H9 (cell line): ENCODE measurements around the gene HCN2. TPM values are rescaled to one million over a fixed set of nuclear protein-coding genes. Genes with fewer than 3 reads are reported as not detected.

ENCODE experiments used
- DNase-seq: peaks from one replicate; pipeline ENCODE4 v3.0.0-alpha.2; 2017
- H2AFZ ChIP-seq: one replicate; pipeline ENCODE4 v1.6.1; 2013; ENCODE audit warnings: mild to moderate bottlenecking, low read length, control low read depth, moderate library complexity
- H2AK5ac ChIP-seq: 2 replicates; pipeline ENCODE4 v1.6.1; 2013; ENCODE audit warnings: low read length, control low read depth, mixed read lengths; ENCODE audit not compliant: insufficient read length
- H2BK120ac ChIP-seq: one replicate; pipeline ENCODE4 v1.6.1; 2013; ENCODE audit warnings: low read depth, mild to moderate bottlenecking, low read length, control low read depth, inconsistent platforms; ENCODE audit not compliant: poor library complexity, severe bottlenecking
- H2BK12ac ChIP-seq: 2 replicates; pipeline ENCODE4 v1.6.1; 2013; ENCODE audit warnings: low read length, control low read depth, mixed read lengths, low read depth; ENCODE audit not compliant: insufficient read length
- H2BK15ac ChIP-seq: 2 replicates; pipeline ENCODE4 v1.6.1; 2013; ENCODE audit warnings: low read depth, low read length, control low read depth
- H2BK20ac ChIP-seq: one replicate; pipeline ENCODE4 v1.6.1; 2013; ENCODE audit warnings: low read depth, mild to moderate bottlenecking, low read length, control low read depth, inconsistent platforms; ENCODE audit not compliant: poor library complexity, severe bottlenecking
- H2BK5ac ChIP-seq: 2 replicates; pipeline ENCODE4 v1.6.1; 2013; ENCODE audit warnings: low read length, control low read depth, mixed read lengths; ENCODE audit not compliant: insufficient read length
- H3K14ac ChIP-seq: 2 replicates; pipeline ENCODE4 v1.6.1; 2013; ENCODE audit warnings: low read length, control low read depth; ENCODE audit not compliant: insufficient read depth
- H3K18ac ChIP-seq: 2 replicates; pipeline ENCODE4 v1.6.1; 2013; ENCODE audit warnings: low read depth, mild to moderate bottlenecking, mixed read lengths, low read length, control low read depth; ENCODE audit not compliant: insufficient read length
- H3K23ac ChIP-seq: 2 replicates; pipeline ENCODE4 v1.6.1; 2013; ENCODE audit warnings: low read length, control low read depth, mixed read lengths, low read depth; ENCODE audit not compliant: insufficient read length
- H3K23me2 ChIP-seq: 2 replicates; pipeline ENCODE4 v1.6.1; 2013; ENCODE audit warnings: low read depth, mild to moderate bottlenecking, mixed read lengths, low read length, control low read depth; ENCODE audit not compliant: insufficient read length, poor library complexity, severe bottlenecking
- H3K27ac ChIP-seq: 2 replicates; pipeline ENCODE4 v1.5.1; 2013; ENCODE audit warnings: low read length, control low read depth, mixed read lengths, low read depth; ENCODE audit not compliant: insufficient read length
- H3K27me3 ChIP-seq: 2 replicates; pipeline ENCODE4 v1.6.1; 2013; ENCODE audit warnings: low read length, control low read depth, inconsistent platforms; ENCODE audit not compliant: insufficient read depth
- H3K4ac ChIP-seq: 2 replicates; pipeline ENCODE4 v1.6.1; 2013; ENCODE audit warnings: low read depth, mild to moderate bottlenecking, control low read depth, inconsistent platforms, low read length, moderate library complexity
- H3K4me1 ChIP-seq: 2 replicates; pipeline ENCODE4 v1.6.1; 2013; ENCODE audit warnings: low read length, control low read depth, inconsistent platforms; ENCODE audit not compliant: insufficient read depth
- H3K4me2 ChIP-seq: 2 replicates; pipeline ENCODE4 v1.6.1; 2013; ENCODE audit warnings: low read length, control low read depth, mixed read lengths; ENCODE audit not compliant: insufficient read length, insufficient read depth
- H3K56ac ChIP-seq: 2 replicates; pipeline ENCODE4 v1.6.1; 2013; ENCODE audit warnings: low read depth, mild to moderate bottlenecking, mixed read lengths, low read length, control low read depth; ENCODE audit not compliant: insufficient read length
- H3K79me1 ChIP-seq: 2 replicates; pipeline ENCODE4 v1.6.1; 2013; ENCODE audit warnings: low read depth, mild to moderate bottlenecking, moderate library complexity, low read length, control low read depth, inconsistent platforms; ENCODE audit not compliant: insufficient read depth, poor library complexity, severe bottlenecking
- H3K79me2 ChIP-seq: 2 replicates; pipeline ENCODE4 v1.6.1; 2013; ENCODE audit warnings: low read length, control low read depth, inconsistent platforms; ENCODE audit not compliant: insufficient read depth
- H3K9ac ChIP-seq: 2 replicates; pipeline ENCODE4 v1.6.1; 2013; ENCODE audit warnings: low read length, control low read depth, mixed read lengths; ENCODE audit not compliant: insufficient read length; ENCODE audit errors: extremely low read depth
- H3K9me3 ChIP-seq: one replicate; pipeline ENCODE4 v1.6.1; 2013; ENCODE audit warnings: low read depth, low read length, inconsistent platforms; ENCODE audit not compliant: control insufficient read depth
- H3T11ph ChIP-seq: one replicate; pipeline ENCODE4 v1.6.1; 2013; ENCODE audit warnings: mild to moderate bottlenecking, low read length, control low read depth, inconsistent platforms
- H4K20me1 ChIP-seq: one replicate; pipeline ENCODE4 v1.6.1; 2013; ENCODE audit not compliant: control insufficient read depth, insufficient read length, insufficient read depth
- H4K5ac ChIP-seq: 2 replicates; pipeline ENCODE4 v1.6.1; 2013; ENCODE audit warnings: low read depth, mild to moderate bottlenecking, mixed read lengths, low read length, control low read depth; ENCODE audit not compliant: insufficient read length
- H4K8ac ChIP-seq: replicated peaks from 2 replicates; pipeline ENCODE4 v1.6.1; 2013; ENCODE audit warnings: low read length, control low read depth, mixed read lengths, low read depth; ENCODE audit not compliant: insufficient read length
- H4K91ac ChIP-seq: 2 replicates; pipeline ENCODE4 v1.6.1; 2013; ENCODE audit warnings: low read depth, mild to moderate bottlenecking, moderate library complexity, mixed read lengths, low read length, control low read depth; ENCODE audit not compliant: insufficient read length
- H3K27ac Mint-ChIP-seq, 3 experiments: 2 replicates in 2 of 3; 3 replicates in 1 of 3; pipeline ENCODE4 v1.8.0; 2020 to 2021; ENCODE audit warnings: mixed read lengths in 3 of 3, mild to moderate bottlenecking in 1 of 3, moderate library complexity in 1 of 3
- H3K27me3 Mint-ChIP-seq: 2 replicates; pipeline ENCODE4 v1.8.0; 2021; ENCODE audit warnings: low read depth, mild to moderate bottlenecking, moderate library complexity, mixed read lengths
- H3K36me3 Mint-ChIP-seq, 3 experiments: 2 replicates in 2 of 3; 3 replicates in 1 of 3; pipeline ENCODE4 v1.8.0; 2020 to 2021; ENCODE audit warnings: low read depth in 3 of 3, mixed read lengths in 3 of 3; ENCODE audit not compliant: insufficient read depth in 1 of 3
- H3K4me1 Mint-ChIP-seq, 2 experiments: 2 replicates each; pipeline ENCODE4 v1.8.0; 2020; ENCODE audit warnings: mixed read lengths in 2 of 2
- H3K4me3 Mint-ChIP-seq, 2 experiments: 2 replicates in 1 of 2; 3 replicates in 1 of 2; pipeline ENCODE4 v1.8.0; 2020 to 2021; ENCODE audit warnings: mild to moderate bottlenecking in 2 of 2, mixed read lengths in 2 of 2, moderate library complexity in 1 of 2
- H3K9me3 Mint-ChIP-seq, 2 experiments: 2 replicates in 1 of 2; 3 replicates in 1 of 2; pipeline ENCODE4 v1.8.0; 2020; ENCODE audit warnings: mild to moderate bottlenecking in 2 of 2, mixed read lengths in 2 of 2, moderate library complexity in 1 of 2
- CTCF ChIP-seq: fragments of 200-600 bp; sonication (generic); conservative IDR thresholded peaks from 3 replicates; pipeline ENCODE4 v1.8.0; 2021; ENCODE audit warnings: antibody characterized with exemption, mild to moderate bottlenecking
- WGBS: extraction: QIAGEN DNeasy Blood & Tissue Kit; methylation state at CpG from one replicate; pipeline ENCODE4 v1.1.7; 2013; ENCODE audit warnings: missing lambda C conversion rate, low lambda C conversion rate, mixed read lengths; ENCODE audit not compliant: insufficient read length; ENCODE audit errors: extremely low coverage; 5-methylcytosine and 5-hydroxymethylcytosine counted together
- total RNA-seq: library from RNA; stranded (reverse); gene quantifications from 2 replicates; pipeline ENCODE4 v1.2.1, GENCODE V29; 2021

Gene HCN2
- total RNA-seq, 1 experiment from 2014 or later = 3.7 TPM

- Histone ChIP-seq H3K14ac (no peak overlapping the region), H3T11ph (no peak overlapping the region), H2BK15ac (no peak overlapping the region), H3K79me2 (no peaks in the 10 kb centered on the region), H3K4ac (no peak overlapping the region), H2AK5ac (no peak overlapping the region), H3K23ac (no peak overlapping the region), H3K23me2 (no peaks in the 10 kb centered on the region), H4K5ac (no peak overlapping the region), H3K27me3 (no peaks in the 10 kb centered on the region; the same call in 1 of the 2 replicates), H3K79me1 (no peaks in the 10 kb centered on the region), H2BK20ac (no peak overlapping the region), H3K4me2 (no peak overlapping the region), H2BK5ac (no peak overlapping the region), H3K27ac (no peak overlapping the region), H3K9me3 (no peaks in the 10 kb centered on the region), H2BK120ac (no peak overlapping the region), H4K8ac (no peak overlapping the region), H2AFZ (no peak overlapping the region), H2BK12ac (no peak overlapping the region), H3K56ac (no peak overlapping the region), H4K91ac (no peak overlapping the region), H3K18ac (no peak overlapping the region), H4K20me1 (no peaks in the 10 kb centered on the region), H3K4me1 (no peaks in the 10 kb centered on the region), H3K9ac (no peak overlapping the region)
- H3K27ac Mint-ChIP-seq = no peak overlapping the region
- no peak for DNase-seq
- peak overlapping the region in 1 of 2 experiments; percentile 42; a peak in 2 of 5 replicates for H3K4me3 Mint-ChIP-seq
- 0 out of 5 replicates have a peak, but pooled peaks cover 0 to 3% of the 10 kb centered on the region in 2 experiments for H3K9me3 Mint-ChIP-seq
- no CpG with 5 or more reads among the region's 17 CpGs for WGBS
- H3K36me3 Mint-ChIP-seq = peaks cover 7 to 15% (median 8%) of the 10 kb centered on the region in 3 experiments
- peaks cover 4 to 5% of the 10 kb centered on the region in 2 experiments; a peak in 3 of 4 replicates for H3K4me1 Mint-ChIP-seq
- TF ChIP-seq CTCF = no peak
- H3K27me3 Mint-ChIP-seq = peaks cover 27% of the 10 kb centered on the region
Observed at GRCh38 chr19:641702-642101, 52.0 kb downstream of the HCN2 start.
